Jurkat, Clone E6-1 (cell line): ENCODE data around the gene EXOC7.

Source experiments
- DNase-seq: peaks from one replicate; pipeline ENCODE4 v3.0.0-alpha.2; 2011; ENCODE audit warnings: low read depth, low spot score
- H3K4me3 ChIP-seq: 2 replicates; pipeline ENCODE4 v1.5.1; 2011; ENCODE audit warnings: mild to moderate bottlenecking, low read length, control low read depth, moderate library complexity

Gene EXOC7

DNA sequence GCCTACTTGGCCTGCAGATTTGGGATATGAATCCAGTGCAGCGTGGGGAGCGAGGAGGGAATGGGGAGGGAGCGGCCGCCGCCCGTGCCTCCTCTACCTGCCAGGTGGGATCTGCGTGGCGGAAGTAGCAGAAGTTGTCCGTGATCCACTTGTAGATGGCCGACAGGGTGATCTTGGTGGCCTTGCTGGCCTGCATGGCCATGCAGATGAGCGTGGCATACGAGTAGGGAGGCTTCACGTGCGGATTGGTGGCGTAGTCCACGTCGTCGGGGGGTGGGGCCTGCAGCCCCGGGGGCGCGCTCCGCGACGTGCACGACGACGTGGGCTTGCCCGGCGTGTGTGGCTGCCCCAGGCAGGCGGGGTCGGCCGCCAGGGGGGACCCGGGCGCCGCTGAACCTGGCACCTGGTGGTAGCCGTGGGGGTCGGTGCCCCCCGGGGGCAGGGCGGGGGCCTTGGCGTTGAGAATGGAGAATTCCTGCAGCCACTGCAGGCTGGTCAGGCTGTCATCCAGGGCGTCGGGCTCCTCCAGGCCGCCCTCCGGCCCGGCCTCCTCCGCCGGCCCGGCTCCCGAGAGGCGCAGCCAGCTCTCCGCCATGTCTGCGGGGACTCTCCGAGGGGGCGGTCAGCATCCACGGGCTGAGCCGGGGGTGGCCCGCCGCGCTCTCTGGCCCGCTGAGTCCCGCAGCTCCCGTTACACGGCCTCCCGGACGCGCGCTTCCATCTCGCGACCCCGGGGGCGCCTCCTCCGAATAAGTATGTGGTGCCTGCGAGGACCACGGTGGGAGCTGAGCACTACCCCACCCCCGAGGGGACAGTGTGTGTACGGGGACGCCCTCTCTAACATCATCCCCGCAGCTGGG is 36.4 kb upstream of the EXOC7 start:
- no peak for DNase-seq
- no peak overlapping the region for H3K4me3 ChIP-seq

- no peak overlapping the region for H3K4me3 ChIP-seq
- no peak for DNase-seq
Observed at GRCh38 chr17:76138896-76139752, 35.5 kb upstream of the EXOC7 start.

DNA sequence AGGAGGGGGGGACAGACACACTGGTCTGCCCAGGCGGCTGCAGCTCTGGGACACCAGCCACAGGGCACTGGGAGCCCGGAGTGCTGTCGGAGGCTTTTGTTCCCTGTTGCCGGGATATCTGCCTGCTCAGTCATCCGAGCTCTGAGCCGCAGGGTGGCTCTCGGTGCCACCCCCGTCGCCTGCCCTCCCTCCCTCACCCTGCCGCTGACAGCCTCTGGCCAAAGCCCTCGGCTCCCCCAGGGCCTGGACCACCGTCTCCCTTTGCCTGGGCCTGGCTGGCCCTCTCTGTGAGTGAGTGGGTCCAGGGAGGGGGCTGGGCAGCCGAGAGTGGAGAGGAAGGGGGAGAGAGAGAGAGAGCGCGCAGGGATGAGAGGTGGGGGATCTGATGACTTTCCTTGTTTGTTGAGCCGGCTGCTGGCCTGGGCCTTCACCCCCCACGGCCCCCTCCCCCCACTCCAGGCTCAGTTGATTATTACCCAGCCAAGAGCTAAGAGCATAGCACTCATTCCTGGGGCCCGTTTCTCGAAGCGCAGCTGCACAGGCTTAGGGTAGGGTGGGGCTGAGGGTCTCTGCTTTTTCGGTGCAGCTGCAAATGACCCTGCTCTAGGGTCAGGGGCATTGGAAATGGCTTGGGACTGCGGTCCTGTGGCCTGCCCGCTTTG is 34.8 kb upstream of the EXOC7 start:
- DNase-seq, result no peak
- H3K4me3 ChIP-seq, result no peak overlapping the region

- DNase-seq, result no peak
- H3K4me3 ChIP-seq, result no peak overlapping the region
Observed at GRCh38 chr17:76137351-76138233, 34.0 kb upstream of the EXOC7 start.

DNA sequence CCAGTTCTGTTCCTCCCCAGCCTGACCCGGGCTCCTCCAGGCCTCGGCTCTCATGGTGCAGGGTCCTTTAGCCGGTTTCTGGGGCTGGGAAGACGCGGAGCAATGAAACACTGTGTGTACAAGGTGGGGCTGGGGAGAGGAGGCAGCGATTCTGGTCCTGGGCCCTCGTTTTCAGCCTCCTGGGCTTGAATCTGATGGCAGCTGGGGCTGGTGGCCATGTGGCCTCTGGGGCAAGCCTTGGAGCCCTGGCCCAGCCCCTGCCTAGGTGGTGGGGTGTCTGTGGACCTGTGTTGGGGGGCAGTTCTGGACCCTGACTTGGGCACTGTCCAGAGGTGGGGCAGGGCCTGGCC is 33.4 kb upstream of the EXOC7 start:
- no peak overlapping the region for H3K4me3 ChIP-seq
- DNase-seq, result no peak

GRCh38 chr17:76136276-76137000 is 32.9 kb upstream of the EXOC7 start:
- no peak overlapping the region for H3K4me3 ChIP-seq
- DNase-seq, result no peak

DNA sequence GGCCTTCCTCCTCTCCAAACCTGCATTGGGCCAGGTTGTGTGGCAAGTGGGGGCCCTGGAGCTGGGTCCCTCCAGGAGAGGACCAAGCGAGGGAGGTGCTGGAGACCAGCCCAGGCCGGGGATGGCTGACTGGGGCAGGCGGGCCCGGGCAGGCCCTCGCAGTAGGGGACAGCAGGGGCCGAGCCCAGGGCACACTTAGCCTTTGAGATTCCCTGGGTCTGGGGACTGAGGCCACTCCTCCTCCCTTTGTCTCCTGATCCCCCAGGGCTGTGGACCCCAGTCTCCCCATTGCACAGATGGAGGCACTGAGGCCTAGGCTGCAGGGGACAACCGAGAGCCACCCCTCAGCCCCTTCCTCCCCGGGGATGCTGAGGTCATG is 32.2 kb upstream of the EXOC7 start:
- H3K4me3 ChIP-seq, result no peak overlapping the region
- no peak for DNase-seq

GRCh38 chr17:76134911-76135809 is 31.6 kb upstream of the EXOC7 start:
- H3K4me3 ChIP-seq, result no peak overlapping the region
- DNase-seq, result no peak

GRCh38 chr17:76132574-76133338 is 29.2 kb upstream of the EXOC7 start:
- H3K4me3 ChIP-seq, result no peak overlapping the region

GRCh38 chr17:76131692-76132573 is 28.3 kb upstream of the EXOC7 start:
- no peak overlapping the region for H3K4me3 ChIP-seq
- no peak for DNase-seq

More at GRCh38 chr17:76132574-76133338, 29.2 kb upstream of the EXOC7 start:
- DNase-seq, result no peak

DNA sequence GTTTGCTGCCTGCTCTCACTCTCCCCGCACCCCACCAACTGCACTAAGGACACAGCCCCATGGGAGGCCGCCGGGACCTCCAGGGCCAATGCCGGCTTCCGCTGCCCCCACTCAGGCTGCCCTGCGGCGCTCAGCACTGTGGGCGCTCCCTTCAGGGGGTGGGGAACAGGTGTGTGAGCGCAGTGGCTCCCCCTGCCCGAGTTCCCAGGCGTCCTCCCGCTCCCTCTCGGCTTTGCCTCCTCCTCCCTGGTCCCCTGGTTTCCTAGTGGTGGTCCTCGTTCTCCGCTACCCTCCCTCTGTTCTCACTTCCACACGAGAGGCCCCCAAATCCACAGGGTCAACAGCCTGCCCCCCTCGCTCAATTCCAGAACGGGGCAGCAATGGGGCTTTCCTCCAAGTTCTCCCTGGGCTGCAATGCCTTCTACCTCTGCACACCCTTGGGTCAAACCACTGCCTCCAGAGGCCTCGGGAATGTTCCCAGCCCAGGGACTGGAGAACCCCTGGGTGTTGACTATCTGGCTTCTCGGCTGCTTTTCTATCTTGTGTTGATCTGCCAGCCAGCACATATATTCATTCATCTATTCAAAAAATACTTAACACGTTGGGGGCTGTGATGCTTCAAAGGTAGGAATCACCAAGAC is 27.6 kb upstream of the EXOC7 start:
- H3K4me3 ChIP-seq, result no peak overlapping the region
- DNase-seq, result no peak

GRCh38 chr17:76130473-76130872 is 26.9 kb upstream of the EXOC7 start:
- H3K4me3 ChIP-seq, result no peak overlapping the region

GRCh38 chr17:76125922-76126321 is 22.3 kb upstream of the EXOC7 start:
- no peak for DNase-seq
- no peak overlapping the region for H3K4me3 ChIP-seq

More at GRCh38 chr17:76130473-76130872, 26.9 kb upstream of the EXOC7 start:
- DNase-seq, result no peak

DNA sequence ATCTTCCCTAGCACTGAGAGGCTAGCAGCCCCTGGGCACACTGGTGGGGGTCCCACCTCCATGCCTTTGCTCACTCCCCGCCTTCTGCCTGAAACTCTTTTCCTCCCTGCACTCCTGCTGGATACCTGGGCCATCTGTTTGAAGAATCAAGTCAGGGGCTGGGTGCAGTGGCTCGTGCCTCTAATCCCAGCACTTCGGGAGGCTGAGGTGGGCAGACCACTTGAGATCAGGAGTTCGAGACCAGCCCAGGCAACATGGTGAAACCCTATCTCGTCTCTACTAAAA is 21.7 kb upstream of the EXOC7 start:
- H3K4me3 ChIP-seq, result no peak overlapping the region
- DNase-seq, result no peak

DNA sequence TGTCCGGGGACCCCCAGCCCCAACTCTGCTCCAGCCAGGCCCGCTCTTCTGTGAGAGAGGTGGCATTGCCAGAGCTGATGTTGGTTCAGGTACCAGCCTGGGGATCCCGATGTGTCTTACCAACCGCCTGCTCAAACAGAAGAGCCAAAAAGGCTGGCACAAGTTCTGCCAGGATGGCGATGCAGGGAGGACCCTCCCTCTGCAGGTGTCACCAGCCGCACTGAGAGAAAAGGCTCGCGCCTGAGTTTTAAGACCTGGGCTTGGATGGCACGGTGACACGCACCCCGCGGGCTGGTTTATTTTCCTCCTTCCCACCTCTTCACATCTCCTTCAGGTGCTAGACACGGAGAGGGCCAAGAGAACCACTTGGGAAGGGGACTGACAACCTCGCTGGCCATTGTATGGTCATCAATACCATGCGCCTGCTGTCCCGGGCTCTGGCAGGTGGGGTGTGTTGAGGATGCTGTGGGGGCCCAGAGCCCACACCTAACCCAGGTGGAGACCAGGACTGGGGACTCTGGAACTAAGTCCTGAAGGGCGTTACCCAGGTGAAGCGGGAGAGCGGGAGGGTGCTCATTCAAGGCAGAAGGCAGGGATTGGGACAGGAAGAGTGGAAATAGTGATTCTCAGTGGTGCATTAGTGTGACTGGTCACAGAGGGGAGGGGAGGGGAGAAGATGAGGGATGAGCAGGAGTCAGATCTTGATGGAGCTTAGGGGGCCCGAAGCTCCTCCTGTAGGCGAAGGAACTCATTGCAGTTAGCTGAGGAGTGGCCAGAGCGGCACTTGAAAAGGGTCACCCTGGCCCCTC is 21.2 kb upstream of the EXOC7 start:
- no peak for DNase-seq

More for the DNA sequence above, 21.2 kb upstream of the EXOC7 start:
- no peak overlapping the region for H3K4me3 ChIP-seq
